ENCODE measurements around the gene SLC2A8. TPM values are rescaled to one million over a fixed set of nuclear protein-coding genes. Genes with fewer than 3 reads are reported as not detected.
A peak's percentile ranks its signal among the peaks of the same experiment; 100 is the strongest.

Gene SLC2A8
- total RNA-seq, 3 donors from 2014 or later (not counting 1 experiment from before 2014, with no cell fraction given), result 21.1 to 30.6 (median 30.0) TPM

DNA sequence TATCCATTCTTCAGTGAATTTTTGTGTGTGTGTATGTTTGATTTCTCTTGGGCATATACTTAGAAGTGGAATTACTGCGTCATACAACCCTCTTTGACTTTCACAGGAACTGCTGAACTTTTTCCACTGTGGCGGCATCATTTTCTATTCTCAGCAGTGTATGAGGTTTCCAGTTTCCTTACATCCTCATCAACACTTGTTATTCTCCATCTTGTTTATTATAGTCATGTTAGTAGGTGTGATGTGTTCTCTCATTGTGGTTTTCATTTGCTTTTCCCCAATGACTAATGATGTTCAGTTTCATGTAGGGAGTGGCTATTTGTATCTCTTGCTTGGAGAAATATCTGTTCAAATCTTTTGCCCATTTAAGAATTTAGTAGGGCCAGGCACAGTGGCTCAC is 29.8 kb downstream of the SLC2A8 start:
- peak in 2 of 3 donors; percentile 2 to 12 for ATAC-seq
- Mint-ChIP-seq H3K27ac (peak overlapping the region; percentile 78 to 95), H3K27me3 (ENCODE audit: low read depth in 2 of 2) (no peaks in the 10 kb centered on the region), H3K4me3 (peak overlapping the region; percentile 45), H3K36me3 (peaks cover 16% of the 10 kb centered on the region), H3K4me1 (peaks cover 37 to 51% of the 10 kb centered on the region in 2 donors), H3K9me3 (no peaks in the 10 kb centered on the region)
- Histone ChIP-seq H3K4me3 (ENCODE audit: low read length) (no peak overlapping the region), H3K36me3 (ENCODE audit: control insufficient read depth, insufficient read depth, low read length) (peaks cover 22% of the 10 kb centered on the region), H3K9me3 (ENCODE audit: control insufficient read depth, insufficient read depth, low read length) (no peaks in the 10 kb centered on the region), H3K4me1 (ENCODE audit: control insufficient read depth, insufficient read depth, low read length) (peaks cover 25% of the 10 kb centered on the region), H3K27ac (ENCODE audit: low read length) (no peak overlapping the region), H3K27me3 (ENCODE audit: control insufficient read depth, insufficient read depth, low read length) (no peaks in the 10 kb centered on the region)
- no peak for DNase-seq
- intact Hi-C loops (cut with micrococcal nuclease), result loop anchor here (10.0 kb wide), 1 partner anchor 142 kb away; no protein-coding TSS in a partner anchor
- WGBS (ENCODE audit: insufficient coverage), result 60% methylated on average over 1 of the region's 2 CpGs
- TF ChIP-seq, protein P1, sequence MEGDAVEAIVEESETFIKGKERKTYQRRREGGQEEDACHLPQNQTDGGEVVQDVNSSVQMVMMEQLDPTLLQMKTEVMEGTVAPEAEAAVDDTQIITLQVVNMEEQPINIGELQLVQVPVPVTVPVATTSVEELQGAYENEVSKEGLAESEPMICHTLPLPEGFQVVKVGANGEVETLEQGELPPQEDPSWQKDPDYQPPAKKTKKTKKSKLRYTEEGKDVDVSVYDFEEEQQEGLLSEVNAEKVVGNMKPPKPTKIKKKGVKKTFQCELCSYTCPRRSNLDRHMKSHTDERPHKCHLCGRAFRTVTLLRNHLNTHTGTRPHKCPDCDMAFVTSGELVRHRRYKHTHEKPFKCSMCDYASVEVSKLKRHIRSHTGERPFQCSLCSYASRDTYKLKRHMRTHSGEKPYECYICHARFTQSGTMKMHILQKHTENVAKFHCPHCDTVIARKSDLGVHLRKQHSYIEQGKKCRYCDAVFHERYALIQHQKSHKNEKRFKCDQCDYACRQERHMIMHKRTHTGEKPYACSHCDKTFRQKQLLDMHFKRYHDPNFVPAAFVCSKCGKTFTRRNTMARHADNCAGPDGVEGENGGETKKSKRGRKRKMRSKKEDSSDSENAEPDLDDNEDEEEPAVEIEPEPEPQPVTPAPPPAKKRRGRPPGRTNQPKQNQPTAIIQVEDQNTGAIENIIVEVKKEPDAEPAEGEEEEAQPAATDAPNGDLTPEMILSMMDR (IDR thresholded peaks at IDR 0.05), result no peak

DNA sequence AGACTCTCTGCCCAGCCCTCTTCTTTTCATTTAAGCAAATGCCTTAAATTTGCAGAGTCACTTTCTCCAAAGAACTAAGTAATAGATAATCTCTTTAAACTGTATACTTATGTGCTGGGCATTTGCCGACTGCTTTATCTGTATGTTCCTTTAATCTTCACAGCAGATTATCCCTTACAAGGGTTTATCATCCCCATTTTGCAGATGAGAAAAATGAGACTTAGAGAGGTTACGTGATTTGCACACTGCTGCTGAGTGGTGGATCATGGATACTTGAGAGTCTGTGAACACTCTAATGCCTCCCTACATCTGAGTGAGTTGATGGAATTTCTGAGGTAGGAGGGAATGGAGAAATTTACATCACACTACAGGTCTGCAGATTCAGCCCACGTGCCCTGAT is 31.4 kb downstream of the SLC2A8 start:
- H3K9me3 Mint-ChIP-seq, result no peaks in the 10 kb centered on the region

GRCh38 chr9:127430415-127430814 is 33.4 kb downstream of the SLC2A8 start:
- H3K4me3 Mint-ChIP-seq, result no peak overlapping the region
- H3K4me1 Mint-ChIP-seq, result peaks cover 8 to 18% of the 10 kb centered on the region in 2 donors
- H3K27ac Mint-ChIP-seq, result no peak overlapping the region
- H3K27me3 Mint-ChIP-seq (ENCODE audit: low read depth in 2 of 2), result no peaks in the 10 kb centered on the region
- no peaks in the 10 kb centered on the region for H3K9me3 ChIP-seq (ENCODE audit: control insufficient read depth, insufficient read depth, low read length)
- TF ChIP-seq, protein P1 (IDR thresholded peaks at IDR 0.05), result no peak
- no peak overlapping the region for H3K4me3 ChIP-seq (ENCODE audit: low read length)
- peaks cover 23% of the 10 kb centered on the region for H3K36me3 Mint-ChIP-seq
- no peak overlapping the region for H3K27ac ChIP-seq (ENCODE audit: low read length)
- H3K36me3 ChIP-seq (ENCODE audit: control insufficient read depth, insufficient read depth, low read length), result peaks cover 43% of the 10 kb centered on the region
- ATAC-seq (no peak), DNase-seq (no peak)
- no peaks in the 10 kb centered on the region for H3K27me3 ChIP-seq (ENCODE audit: control insufficient read depth, insufficient read depth, low read length)
- no peaks in the 10 kb centered on the region for H3K4me1 ChIP-seq (ENCODE audit: control insufficient read depth, insufficient read depth, low read length)
- no peaks in the 10 kb centered on the region for H3K9me3 Mint-ChIP-seq
- WGBS (ENCODE audit: insufficient coverage), result 93% methylated on average over 8 of the region's 8 CpGs
- intact Hi-C loops (cut with micrococcal nuclease), result no loop called here

More for the DNA sequence above, 31.4 kb downstream of the SLC2A8 start:
- Histone ChIP-seq H3K27ac (ENCODE audit: low read length) (no peak overlapping the region), H3K4me3 (ENCODE audit: low read length) (no peak overlapping the region), H3K4me1 (ENCODE audit: control insufficient read depth, insufficient read depth, low read length) (peaks cover 14% of the 10 kb centered on the region), H3K27me3 (ENCODE audit: control insufficient read depth, insufficient read depth, low read length) (no peaks in the 10 kb centered on the region), H3K36me3 (ENCODE audit: control insufficient read depth, insufficient read depth, low read length) (peaks cover 26% of the 10 kb centered on the region), H3K9me3 (ENCODE audit: control insufficient read depth, insufficient read depth, low read length) (no peaks in the 10 kb centered on the region)
- peaks cover 16% of the 10 kb centered on the region for H3K36me3 Mint-ChIP-seq
- peak overlapping the region in 1 of 2 donors; percentile 29 for H3K27ac Mint-ChIP-seq
- peak overlapping the region; percentile 5 for H3K4me3 Mint-ChIP-seq
- TF ChIP-seq, protein P1 (IDR thresholded peaks at IDR 0.05), result no peak
- DNase-seq, result no peak
- peaks cover 28 to 39% of the 10 kb centered on the region in 2 donors for H3K4me1 Mint-ChIP-seq
- no peak for ATAC-seq
- no CpG with 5 or more reads among the region's 3 CpGs for WGBS (ENCODE audit: insufficient coverage)
- intact Hi-C loops (cut with micrococcal nuclease), result loop anchor here (10.0 kb wide), 1 partner anchor 144 kb away; no protein-coding TSS in a partner anchor
- no peaks in the 10 kb centered on the region for H3K27me3 Mint-ChIP-seq (ENCODE audit: low read depth in 2 of 2)
